SHP77 treated with DMSO at 0.1 percent for 48 hours (cell line): Measurements from ENCODE around the gene MLST8.

Experiments
- DNase-seq: peaks from one replicate; lab custom pipeline; 2025; lab: John Stamatoyannopoulos, UW

The MLST8 gene

GRCh38 chr16:2205104-2205966 is at the start of gene MLST8:
MLST8 (plus strand) TSS chr16:2205454; CDS start chr16:2206086, 632 bp downstream.
- peak; percentile 67 for DNase-seq

GRCh38 chr16:2155977-2156848 is 49.0 kb upstream of the MLST8 start:
- no peak for DNase-seq

- no peak for DNase-seq
These were observed 48.4 kb upstream of the MLST8 start for GRCh38 chr16:2156849-2157224.

- no peak for DNase-seq
These were observed 47.6 kb upstream of the MLST8 start for GRCh38 chr16:2157480-2158261.

GRCh38 chr16:2158262-2158638 is 47.0 kb upstream of the MLST8 start:
- DNase-seq = no peak

- no peak for DNase-seq
These were observed 45.9 kb upstream of the MLST8 start for GRCh38 chr16:2159175-2159838.

- DNase-seq = no peak
These were observed 44.2 kb upstream of the MLST8 start for GRCh38 chr16:2160915-2161551.

- DNase-seq = no peak
These were observed 43.3 kb upstream of the MLST8 start for GRCh38 chr16:2161911-2162310.

GRCh38 chr16:2162676-2163118 is 42.6 kb upstream of the MLST8 start:
- no peak for DNase-seq

GRCh38 chr16:2163211-2163881 is 41.9 kb upstream of the MLST8 start:
- no peak for DNase-seq

- DNase-seq = no peak
These were observed 39.4 kb upstream of the MLST8 start for GRCh38 chr16:2165861-2166260.

- DNase-seq = no peak
These were observed 38.8 kb upstream of the MLST8 start for GRCh38 chr16:2166263-2167067.

GRCh38 chr16:2167068-2167638 is 38.1 kb upstream of the MLST8 start:
- no peak for DNase-seq

GRCh38 chr16:2170080-2170479 is 35.2 kb upstream of the MLST8 start:
- DNase-seq = no peak

GRCh38 chr16:2170587-2171435 is 34.4 kb upstream of the MLST8 start:
- DNase-seq = no peak

GRCh38 chr16:2171601-2172178 is 33.6 kb upstream of the MLST8 start:
- no peak for DNase-seq

GRCh38 chr16:2172688-2173335 is 32.4 kb upstream of the MLST8 start:
- DNase-seq = no peak

- no peak for DNase-seq
These were observed 31.9 kb upstream of the MLST8 start for GRCh38 chr16:2173366-2173765.
